Left renal pelvis (tissue), 4 donors: Measurements from ENCODE around the gene TOR1B. TPM values are rescaled to one million over a fixed set of nuclear protein-coding genes. Genes with fewer than 3 reads are reported as not detected.
"Not testable (repeated sequence)": the region's sequence is repeated elsewhere in the genome, so short reads cannot be mapped to it uniquely, and the experiment has no call there.

Source experiments
- DNase-seq, 4 donors: peaks; one replicate each; pipeline ENCODE4 v3.0.0-alpha.2; 2013; ENCODE audit warnings: low read depth in 4 of 4, low spot score in 3 of 4
- polyA plus RNA-seq, 4 donors: library from polyadenylated mRNA; unstranded; fragments of 120-200 nt; gene quantifications; one replicate each; pipeline ENCODE4 v1.2.1, GENCODE V29; 2013; ENCODE audit not compliant: insufficient read length in 4 of 4

The TOR1B gene
- polyA plus RNA-seq, 4 donors: 19.3 to 21.5 (median 20.6) TPM

DNA sequence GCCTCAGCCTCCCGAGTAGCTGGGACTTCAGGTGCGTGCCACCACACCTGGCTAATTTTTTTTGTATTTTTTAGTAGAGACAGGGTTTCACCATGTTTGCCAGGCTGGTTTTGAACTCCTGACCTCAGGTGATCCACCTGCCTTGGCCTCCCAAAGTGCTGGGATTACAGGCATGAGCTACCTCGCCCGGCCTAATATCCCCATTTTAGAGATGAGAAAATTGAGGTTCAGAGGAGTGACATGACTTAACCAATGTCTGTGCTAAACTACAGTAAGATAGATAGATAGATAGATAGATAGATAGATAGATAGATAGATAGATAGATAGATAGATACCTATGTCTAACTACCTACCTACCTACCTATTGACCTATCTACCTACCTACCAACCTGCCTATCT is 26.9 kb upstream of the TOR1B start:
- DNase-seq: not testable (repeated sequence)

DNA sequence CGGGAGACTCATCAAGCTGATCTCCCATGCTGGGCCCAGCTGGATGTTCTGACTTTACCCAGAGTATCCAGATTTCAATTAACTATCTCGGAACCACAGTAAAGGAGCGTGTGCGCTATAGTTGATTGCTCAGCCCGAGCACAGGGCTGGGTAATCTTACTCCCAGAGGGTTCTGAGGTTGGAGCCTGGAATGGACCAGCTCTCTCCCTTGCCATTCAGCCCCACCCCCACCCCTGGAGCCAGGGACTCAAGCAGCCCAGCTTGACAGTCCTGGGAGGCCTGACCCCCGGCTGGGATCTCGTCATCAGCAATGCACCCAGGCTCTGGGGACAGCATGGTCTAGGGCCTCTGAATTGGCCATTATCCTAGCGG is 26.4 kb upstream of the TOR1B start:
- no peak for DNase-seq

DNA sequence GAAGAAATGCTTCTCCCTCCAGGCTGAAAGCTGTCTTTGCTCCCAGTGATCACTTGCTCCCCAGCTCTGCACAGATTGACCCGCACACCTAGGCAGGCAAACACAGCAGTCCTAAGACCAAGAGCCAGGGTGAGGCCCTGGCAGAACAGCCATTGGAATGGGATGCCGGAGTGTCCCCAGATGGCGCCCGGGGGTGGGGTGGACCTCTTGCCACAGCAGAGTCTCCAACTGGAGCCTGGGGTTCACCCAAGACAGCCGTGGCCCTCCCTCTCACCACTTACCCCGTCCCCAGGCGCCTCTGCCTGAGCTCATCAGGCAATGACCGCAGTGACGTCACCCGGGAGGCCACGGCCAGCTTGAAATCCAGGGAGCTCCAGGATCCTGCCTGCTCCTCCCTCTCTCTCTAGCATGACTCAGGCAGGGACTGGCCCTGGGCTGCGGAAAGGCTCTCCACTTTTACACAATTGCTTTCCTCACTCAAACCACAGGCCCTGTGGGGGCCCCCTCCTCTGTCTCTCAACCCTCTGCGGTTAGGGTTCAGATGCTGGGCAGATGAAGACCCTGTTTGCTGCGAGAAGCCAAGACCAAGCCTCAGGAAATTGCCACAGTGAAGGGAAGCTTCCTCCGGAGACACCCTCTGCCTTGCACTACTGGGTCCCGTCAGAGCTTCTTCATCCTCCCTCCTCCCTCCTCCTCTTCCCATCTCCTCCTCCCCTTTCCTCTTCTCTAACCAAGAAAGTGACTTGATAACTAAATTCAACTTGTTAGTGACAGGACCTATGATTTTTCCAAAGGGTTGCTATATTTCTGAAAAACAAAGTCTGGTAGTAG is 25.8 kb upstream of the TOR1B start:
- peak; percentile 44 to 64 (median 56) for DNase-seq

DNA sequence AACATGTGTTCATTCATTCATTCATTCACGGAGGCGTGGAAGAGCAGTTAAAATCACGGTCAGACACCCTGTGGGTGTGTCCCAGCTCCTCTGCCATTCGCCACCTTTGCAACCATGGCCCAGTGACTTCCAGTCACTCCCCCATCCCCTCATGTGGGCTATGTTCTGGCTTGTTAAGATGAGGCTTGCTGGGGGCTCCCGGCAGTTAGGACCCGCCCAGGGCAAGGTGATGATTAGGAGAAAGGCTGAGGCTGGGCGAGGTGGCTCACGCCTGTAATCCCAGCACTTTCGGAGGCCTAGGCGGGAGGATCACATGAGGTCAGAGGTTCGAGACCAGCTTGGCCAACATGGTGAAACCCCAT is 25.2 kb upstream of the TOR1B start:
- no peak for DNase-seq

DNA sequence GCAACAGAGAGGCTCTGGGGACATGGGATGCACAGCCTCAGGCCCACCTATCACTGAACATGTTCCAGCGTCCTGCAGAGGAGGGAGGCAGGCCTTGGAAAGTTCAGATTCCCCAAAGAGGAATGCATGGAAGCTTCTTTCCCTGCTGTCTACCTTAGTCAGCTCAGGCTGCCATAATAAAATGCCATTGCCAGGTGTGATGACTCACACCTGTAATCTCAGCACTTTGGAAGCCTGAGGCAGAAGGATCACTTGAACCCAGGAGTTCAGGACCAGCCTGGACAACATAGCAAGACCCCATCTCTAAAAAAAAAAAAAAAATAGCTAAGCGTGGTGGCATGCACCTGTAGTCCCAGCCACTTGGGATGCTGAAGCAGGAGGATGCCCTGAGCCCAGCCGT is 24.5 kb upstream of the TOR1B start:
- DNase-seq: no peak

DNA sequence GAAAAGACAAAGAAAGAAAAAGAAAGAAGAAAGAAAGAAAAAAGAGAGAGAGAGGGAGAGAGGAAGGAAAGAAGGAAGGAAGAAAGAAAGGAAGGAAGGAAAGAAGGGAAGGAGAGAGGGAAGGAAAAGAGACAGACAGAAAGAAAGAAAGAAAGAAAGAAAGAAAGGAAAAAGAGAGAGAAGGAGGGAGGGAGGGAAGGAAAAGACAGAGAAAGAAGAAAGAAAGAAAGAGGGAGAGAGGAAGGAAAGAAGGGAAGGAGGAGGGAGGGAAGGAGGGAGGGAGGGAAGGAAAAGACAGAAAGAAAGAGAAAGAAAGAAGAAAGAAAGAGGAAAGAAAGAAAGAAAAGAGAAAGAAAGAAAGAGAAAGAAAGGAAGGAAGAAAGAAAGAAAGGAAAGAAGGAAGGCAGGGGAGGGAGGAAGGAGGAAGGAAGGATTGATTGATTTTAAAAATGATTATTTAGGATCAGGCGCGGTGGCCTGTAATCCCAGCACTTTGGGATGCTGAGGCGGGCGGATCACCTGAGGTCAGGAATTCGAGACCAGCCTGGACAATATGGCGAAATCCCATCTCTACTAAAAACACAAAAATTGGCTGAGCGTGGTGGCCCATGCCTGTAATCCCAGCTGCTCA is 23.3 kb upstream of the TOR1B start:
- DNase-seq: no peak

DNA sequence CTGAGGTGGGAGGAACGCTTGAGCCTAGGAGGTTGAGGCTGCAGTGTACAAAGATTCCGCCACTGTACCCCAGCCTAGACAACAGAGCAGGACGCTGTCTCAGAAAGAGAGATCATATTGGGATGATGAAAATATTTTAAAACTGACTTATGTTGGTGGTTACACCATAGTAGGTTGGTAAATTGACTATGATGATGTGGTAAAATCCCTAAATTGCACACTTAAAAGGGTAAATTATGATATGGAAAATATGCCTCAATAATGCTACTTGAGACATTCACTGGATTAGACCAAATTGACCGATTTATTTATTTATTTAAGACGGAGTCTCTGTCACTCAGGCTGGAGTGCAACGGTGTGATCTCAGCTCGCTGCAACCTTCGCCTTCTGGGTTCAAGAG is 21.9 kb upstream of the TOR1B start:
- DNase-seq: no peak

DNA sequence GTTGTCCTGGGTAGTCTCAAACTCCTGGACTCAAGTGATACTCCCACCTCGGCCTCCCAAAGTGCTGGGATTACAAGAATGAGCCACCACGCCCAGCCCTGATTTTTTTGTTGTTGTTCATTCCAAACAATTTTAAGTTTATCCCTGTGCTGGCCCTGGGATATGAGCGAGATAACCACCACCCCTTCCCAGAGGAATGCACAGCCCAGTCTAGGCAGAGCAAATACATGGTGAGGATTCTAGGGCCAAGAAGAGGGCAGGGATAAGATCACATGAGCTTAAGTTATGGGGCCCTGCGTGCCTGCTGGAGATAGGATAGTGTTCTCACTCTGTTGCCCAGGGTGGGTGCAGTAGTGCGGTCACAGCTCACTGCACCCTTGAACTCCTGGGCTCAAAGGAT is 21.0 kb upstream of the TOR1B start:
- no peak for DNase-seq

DNA sequence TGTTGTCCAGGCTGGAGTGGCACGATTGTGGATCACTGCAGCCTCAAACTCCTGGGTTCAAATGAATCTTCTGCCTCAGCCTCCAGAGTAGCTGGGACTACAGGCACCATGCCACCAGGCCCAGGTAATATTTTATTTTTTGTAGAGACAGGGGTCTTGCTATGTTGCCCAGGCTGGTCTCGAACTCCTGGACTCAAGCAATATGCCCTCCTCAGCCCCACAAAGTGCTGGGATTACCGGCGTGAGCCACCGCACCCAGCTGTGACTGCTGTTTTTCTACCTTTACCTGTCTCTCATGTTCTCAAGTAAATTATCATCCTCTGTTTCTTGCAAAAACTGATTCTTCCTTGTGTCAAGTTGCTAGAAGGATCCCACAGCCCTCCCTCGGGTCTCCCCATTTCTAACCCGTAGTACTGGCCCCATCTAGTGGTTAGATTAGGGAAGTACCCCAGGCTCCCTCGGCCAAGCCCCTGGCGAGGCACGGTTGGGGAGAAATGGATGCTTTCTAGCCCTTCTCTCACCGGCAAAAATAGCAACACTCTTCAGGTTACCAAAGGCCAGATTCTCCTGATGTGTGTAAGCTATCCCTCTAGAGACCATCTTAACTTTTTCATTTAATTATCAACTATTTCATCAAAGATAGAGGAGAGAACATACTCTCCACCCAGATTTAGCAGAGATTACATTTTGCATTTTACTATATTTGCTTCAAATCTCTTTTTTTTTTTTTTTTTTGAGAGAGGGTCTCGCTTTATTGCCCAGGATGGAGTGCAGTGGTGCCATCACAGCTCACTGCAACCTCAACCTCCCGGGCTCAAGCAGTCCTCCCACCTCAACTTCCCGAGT is 19.2 kb upstream of the TOR1B start:
- peak in 2 of 4 donors; percentile 59 to 65 for DNase-seq

DNA sequence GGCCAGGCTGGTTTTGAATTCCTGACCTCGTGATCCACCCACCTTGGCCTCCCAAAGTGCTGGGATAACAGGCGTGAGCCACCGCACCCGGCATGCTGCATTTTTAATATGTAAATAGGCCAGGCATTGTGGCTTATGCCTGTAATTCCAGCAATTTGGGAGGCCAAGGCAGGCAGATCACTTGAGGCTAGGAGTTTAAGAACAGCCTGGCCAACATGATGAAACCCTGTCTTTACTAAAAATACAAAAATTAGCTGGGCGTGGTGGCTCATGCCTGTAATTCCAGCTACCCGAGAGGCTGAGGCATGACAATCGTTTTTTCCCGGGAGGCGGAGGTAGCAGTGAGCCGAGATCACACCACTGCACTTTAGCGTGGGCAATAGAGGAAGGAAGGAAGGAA is 18.0 kb upstream of the TOR1B start:
- DNase-seq: not testable (repeated sequence)

DNA sequence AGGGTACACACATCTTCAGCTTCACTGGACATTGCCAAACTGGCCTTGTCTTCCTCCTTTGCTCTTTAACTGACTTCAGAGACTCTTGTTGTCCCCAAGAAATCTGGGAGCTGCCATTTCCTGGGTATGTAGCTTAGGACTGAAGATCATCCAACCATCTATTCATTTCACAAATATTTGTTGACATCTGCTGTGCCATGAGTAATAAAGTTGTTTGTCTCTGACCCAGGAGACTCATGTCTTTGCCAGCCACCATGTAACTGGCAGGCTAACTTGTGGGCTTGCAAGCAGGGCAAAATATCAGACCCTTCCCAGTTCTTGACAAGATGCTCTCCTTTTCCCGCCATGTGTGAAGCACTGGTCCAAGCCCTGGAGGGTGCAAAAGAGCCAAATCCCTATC is 17.1 kb upstream of the TOR1B start:
- DNase-seq: no peak

DNA sequence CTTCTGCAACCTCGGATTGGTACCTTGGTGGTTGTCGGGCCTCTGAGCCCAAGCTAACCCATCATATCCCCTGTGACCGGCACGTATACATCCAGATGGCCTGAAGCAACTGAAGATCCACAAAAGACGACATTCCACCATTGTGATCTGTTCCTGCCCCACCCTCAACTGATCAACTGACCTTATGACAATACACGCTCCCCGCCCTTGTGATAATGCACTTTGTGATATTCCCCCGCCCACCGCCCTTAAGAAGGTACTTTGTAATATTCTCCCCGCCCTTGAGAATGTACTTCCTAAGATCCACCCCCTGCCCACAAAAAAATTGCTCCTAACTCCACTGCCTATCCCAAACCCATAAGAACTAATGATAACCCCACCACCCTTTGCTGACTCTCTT is 16.5 kb upstream of the TOR1B start:
- DNase-seq: no peak

DNA sequence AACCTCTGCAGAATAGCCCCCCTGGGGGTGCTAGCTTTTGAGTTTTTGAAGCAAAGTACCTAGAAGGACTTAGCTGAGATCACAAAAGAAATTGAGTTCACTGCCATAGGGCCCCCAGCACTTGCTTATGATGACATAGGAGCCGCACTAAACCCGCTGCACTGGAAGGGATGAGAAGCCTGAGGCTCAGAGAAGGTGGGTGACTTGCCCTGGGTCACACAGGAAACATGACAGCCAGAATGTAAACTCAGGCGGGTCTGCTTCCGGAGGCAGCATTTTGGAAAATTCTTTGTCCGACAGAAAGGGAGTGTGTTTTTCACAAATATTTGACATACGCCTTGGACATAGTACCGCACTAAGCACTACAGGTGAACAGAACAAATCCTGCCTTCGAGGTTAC is 8.4 kb upstream of the TOR1B start:
- DNase-seq: no peak

DNA sequence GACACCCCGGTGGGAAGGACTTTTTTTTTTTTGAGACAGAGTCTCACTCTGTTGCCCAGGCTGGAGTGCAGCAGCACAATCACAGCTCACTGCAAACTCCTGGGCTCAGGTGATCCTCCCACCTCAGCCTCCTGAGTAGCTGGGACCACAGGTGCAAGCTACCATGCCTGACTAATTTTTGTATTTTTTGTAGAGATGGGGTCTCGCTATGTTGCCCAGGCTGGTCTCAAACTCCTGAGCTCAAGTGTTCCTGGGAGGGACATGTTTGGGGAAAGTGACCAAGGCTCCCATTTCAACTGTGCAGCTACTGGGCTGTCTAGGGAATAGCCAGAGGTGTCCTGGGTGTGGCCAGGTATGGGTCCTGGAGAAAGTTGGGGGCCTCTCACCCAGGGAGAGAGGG is 7.0 kb upstream of the TOR1B start:
- not testable (repeated sequence) for DNase-seq

DNA sequence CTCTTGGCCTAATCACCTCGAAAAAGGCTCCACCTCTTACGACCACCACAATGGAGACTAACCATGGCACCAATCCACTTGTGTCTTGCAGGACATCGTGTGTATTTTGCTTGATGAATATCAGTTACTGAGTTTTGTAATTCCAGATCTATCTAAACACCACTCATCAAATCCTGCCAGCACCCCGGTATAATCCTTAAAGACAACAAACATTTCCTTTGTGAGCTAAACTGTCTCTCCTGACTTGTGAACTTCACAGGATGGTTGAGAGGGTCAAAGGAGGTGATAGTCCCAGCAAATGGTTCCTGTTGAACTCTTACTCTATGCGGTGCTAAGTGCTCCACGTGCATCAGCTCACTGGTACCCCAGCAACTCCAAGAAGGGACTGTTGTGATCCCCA is 4.0 kb upstream of the TOR1B start:
- no peak for DNase-seq

DNA sequence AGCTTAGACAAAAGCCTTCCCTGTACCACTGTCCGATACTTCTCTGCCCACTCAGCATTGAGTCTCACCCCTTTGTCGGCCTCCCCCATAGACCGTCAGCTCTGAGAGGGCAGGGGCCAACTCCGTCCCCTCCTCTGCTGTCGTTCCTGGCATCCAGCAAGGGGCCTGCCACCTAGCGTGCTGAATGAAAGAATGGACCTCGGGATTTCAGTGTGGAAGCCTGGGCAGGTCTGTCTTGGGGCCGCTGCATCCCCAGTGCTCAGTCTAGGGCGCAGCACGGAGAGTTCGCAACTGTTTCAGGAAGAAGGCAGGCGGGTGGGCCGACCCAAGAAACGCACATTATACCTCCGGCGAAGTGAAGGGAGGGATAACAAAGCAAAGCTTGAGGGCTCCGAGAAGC is 1.5 kb upstream of the TOR1B start:
- no peak for DNase-seq

DNA sequence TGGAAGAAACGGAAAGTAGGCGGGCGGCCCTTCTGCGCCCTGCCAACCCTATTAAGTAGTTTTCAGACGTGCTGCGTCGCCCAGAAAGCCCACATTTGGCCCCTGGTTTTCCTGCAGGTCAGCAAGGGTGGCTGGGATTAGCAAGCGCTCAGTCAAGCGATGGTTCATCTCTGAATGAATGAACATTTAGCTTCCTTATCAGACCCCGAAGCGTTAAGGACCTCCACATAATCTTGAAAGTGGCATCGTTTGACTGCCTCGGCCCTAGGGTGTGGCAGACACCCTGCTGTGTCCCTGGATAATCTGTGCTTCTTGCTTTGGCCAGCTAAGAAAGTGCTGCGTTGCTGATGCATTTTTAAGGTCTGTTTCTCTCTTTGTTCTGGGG is 684 bp downstream of the TOR1B start:
- DNase-seq: no peak

DNA sequence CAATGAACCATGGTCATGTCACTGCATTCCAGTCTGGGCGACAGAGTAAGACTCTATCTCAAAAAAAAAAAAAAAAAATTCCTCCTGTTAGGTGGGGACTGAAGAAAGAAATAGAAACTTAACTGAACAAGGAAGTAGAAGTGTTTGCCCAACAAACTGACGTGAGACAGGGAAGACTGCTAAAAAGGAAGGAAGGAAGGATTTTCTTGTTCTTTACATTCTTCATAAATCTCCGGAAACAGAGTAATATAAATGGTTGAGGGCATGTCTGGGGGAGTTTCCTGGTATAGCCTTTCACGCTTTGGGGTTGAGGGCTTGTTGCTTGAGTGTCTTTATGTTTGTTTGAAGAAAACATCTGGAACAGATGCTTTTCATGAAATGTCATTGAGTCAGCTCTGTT is 3.1 kb downstream of the TOR1B start:
- DNase-seq: no peak

DNA sequence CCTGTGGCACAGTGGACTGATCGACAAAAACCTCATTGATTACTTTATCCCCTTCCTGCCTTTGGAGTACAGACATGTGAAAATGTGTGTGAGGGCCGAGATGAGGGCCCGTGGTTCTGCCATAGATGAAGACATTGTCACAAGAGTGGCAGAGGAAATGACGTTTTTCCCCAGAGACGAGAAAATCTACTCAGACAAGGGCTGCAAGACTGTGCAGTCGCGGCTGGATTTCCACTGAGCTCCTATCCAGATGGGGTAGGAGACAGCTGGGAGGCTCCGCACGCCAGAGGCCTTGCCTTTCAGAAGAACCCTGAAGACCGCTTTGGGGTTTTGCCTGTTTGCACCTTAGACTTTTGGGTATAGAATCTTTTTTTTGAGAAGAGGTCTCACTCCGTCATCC is 6.4 kb downstream of the TOR1B start:
- DNase-seq: no peak

DNA sequence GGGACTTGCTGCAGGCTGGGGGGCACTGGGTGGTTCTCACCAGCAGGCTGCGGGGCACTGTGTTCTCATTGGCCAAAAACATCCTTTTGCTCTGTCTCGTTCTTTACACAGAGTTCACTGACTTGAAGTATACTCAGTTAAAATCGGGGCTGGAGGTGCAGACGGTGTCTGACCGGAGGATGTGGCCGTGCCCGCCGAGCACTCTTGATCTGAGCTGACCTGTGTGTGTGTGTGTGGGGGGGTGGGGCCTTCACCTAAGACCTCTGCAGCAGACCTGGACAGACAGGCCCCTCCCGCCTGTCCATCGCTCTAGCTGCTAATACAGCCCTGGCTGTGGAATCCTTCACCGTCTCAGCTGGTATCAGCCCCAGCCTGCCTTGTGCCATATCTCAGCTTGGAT is 7.1 kb downstream of the TOR1B start:
- no peak for DNase-seq

DNA sequence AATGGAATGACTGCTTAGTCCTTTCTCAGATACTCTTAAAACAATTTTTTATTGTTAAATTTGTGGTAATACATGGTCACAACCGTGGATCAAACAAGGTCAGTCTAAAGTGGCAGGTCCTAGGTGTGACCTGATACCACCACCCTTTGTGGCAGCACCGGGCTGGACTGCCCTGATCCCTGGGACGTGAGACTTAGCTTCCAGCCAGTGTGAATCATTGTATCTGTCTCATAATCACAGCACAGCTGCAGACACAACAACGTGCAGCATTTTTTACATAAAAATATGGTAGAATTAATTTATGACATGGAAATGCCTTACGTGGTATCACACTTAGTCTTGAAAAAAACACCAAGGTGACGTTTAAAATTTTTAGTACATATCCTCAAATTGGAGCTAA is 7.8 kb downstream of the TOR1B start:
- no peak for DNase-seq

DNA sequence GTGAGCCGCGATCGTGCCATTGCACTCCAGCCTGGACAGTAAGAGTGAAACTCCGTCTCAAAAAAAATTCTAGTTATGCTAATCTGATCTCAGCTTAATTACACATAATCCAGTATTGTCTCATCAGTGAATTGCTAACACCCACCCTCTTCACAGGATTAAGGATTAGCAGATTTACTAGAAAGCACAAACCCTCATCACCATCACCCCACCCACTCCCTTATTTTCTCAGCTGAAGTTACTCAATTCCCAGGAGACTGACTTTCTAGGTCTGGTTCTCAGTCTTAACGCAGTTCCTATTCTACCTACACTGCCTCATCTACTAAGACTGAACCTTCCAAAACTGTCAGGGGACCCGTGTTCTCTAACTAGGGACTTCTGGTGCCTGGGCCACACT is 9.0 kb downstream of the TOR1B start:
- no peak for DNase-seq
